ENCODE results near the gene WDR38. TPM values are rescaled to one million over a fixed set of nuclear protein-coding genes. Genes with fewer than 3 reads are reported as not detected.
A peak's percentile ranks its signal among the peaks of the same experiment; 100 is the strongest.

WDR38 gene
- polyA plus RNA-seq, 1 of the 3 experiments (the other 2 are of a cell fraction) = not detected

DNA sequence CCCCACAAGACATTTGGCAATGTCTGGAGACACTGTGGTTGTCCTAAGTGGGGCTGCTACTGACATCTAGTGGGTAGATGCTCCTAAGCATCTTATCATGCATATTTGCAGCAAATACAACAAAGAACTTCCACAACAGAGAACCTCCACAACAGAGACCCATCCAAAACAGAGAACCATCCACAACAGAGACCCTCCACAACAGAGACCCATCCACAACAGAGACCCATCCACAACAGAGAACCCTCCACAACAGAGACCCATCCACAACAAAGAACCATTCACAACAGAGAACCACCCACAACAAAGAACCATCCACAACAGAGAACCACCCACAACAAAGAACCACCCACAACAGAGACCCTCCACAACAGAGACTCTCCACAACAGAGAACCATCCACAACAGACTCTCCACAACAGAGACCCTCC is 41.5 kb downstream of the WDR38 start:
- H3F3A ChIP-seq (replicated peaks; ENCODE audit: insufficient read depth) = no peaks in the 10 kb centered on the region
- H2AFZ ChIP-seq (ENCODE audit: low read depth) = no peak overlapping the region
- peak; percentile 48 for TF ChIP-seq RAD21 (IDR thresholded peaks at IDR 0.05; ENCODE audit: low read length)
- TF ChIP-seq SMC3 (IDR thresholded peaks at IDR 0.05; ENCODE audit: low read depth, low read length) = peak; percentile 23; the same call in 1 of the 2 replicates
- TF ChIP-seq CHD2 (IDR thresholded peaks at IDR 0.05; ENCODE audit: low read length, partially characterized antibody) = no peak
- TF ChIP-seq, protein P1, sequence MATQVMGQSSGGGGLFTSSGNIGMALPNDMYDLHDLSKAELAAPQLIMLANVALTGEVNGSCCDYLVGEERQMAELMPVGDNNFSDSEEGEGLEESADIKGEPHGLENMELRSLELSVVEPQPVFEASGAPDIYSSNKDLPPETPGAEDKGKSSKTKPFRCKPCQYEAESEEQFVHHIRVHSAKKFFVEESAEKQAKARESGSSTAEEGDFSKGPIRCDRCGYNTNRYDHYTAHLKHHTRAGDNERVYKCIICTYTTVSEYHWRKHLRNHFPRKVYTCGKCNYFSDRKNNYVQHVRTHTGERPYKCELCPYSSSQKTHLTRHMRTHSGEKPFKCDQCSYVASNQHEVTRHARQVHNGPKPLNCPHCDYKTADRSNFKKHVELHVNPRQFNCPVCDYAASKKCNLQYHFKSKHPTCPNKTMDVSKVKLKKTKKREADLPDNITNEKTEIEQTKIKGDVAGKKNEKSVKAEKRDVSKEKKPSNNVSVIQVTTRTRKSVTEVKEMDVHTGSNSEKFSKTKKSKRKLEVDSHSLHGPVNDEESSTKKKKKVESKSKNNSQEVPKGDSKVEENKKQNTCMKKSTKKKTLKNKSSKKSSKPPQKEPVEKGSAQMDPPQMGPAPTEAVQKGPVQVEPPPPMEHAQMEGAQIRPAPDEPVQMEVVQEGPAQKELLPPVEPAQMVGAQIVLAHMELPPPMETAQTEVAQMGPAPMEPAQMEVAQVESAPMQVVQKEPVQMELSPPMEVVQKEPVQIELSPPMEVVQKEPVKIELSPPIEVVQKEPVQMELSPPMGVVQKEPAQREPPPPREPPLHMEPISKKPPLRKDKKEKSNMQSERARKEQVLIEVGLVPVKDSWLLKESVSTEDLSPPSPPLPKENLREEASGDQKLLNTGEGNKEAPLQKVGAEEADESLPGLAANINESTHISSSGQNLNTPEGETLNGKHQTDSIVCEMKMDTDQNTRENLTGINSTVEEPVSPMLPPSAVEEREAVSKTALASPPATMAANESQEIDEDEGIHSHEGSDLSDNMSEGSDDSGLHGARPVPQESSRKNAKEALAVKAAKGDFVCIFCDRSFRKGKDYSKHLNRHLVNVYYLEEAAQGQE (IDR thresholded peaks at IDR 0.05; ENCODE audit: low read depth, low read length) = no peak
- TF ChIP-seq GABPA (IDR thresholded peaks at IDR 0.05; ENCODE audit: low read depth) = no peak
- TF ChIP-seq, protein P2, sequence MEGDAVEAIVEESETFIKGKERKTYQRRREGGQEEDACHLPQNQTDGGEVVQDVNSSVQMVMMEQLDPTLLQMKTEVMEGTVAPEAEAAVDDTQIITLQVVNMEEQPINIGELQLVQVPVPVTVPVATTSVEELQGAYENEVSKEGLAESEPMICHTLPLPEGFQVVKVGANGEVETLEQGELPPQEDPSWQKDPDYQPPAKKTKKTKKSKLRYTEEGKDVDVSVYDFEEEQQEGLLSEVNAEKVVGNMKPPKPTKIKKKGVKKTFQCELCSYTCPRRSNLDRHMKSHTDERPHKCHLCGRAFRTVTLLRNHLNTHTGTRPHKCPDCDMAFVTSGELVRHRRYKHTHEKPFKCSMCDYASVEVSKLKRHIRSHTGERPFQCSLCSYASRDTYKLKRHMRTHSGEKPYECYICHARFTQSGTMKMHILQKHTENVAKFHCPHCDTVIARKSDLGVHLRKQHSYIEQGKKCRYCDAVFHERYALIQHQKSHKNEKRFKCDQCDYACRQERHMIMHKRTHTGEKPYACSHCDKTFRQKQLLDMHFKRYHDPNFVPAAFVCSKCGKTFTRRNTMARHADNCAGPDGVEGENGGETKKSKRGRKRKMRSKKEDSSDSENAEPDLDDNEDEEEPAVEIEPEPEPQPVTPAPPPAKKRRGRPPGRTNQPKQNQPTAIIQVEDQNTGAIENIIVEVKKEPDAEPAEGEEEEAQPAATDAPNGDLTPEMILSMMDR (IDR thresholded peaks at IDR 0.05) = peak; percentile 51
- POLR2A ChIA-PET = no interaction called here
- H3K9me2 ChIP-seq = no peaks in the 10 kb centered on the region
- H3K9me3 ChIP-seq = no peaks in the 10 kb centered on the region
- no peaks in the 10 kb centered on the region; the same call in 1 of the 2 replicates for H3K79me2 ChIP-seq (ENCODE audit: insufficient read depth)
- H3K27me3 ChIP-seq (ENCODE audit: insufficient read depth) = no peaks in the 10 kb centered on the region
- no peak overlapping the region for H3K9ac ChIP-seq
- no peak for DNase-seq
- H3K27ac ChIP-seq (ENCODE audit: low read depth in 2 of 2, low read length in 1 of 2) = no peak overlapping the region
- no peaks in the 10 kb centered on the region for H4K20me1 ChIP-seq (ENCODE audit: insufficient read depth)
- CTCF ChIA-PET = interaction anchor here (0.7 to 1.3 kb wide), 4 partner anchors 15 to 248 kb away, joined by 3 read pairs; partner anchors contain the start of gene SCAI
- H3K4me2 ChIP-seq = no peak overlapping the region
- H3K4me1 ChIP-seq (ENCODE audit: control insufficient read depth in 1 of 2, insufficient read depth in 2 of 2, low read depth in 1 of 2, low read length in 1 of 2) = no peaks in the 10 kb centered on the region
- H3K4me3 ChIP-seq (ENCODE audit: low read depth in 2 of 2, low read length in 1 of 2) = no peak overlapping the region
- peaks cover 33 to 40% of the 10 kb centered on the region in 2 experiments for H3K36me3 ChIP-seq (replicated peaks in 1 of 2; ENCODE audit: control insufficient read depth in 1 of 2, insufficient read depth in 2 of 2, low read length in 1 of 2)

DNA sequence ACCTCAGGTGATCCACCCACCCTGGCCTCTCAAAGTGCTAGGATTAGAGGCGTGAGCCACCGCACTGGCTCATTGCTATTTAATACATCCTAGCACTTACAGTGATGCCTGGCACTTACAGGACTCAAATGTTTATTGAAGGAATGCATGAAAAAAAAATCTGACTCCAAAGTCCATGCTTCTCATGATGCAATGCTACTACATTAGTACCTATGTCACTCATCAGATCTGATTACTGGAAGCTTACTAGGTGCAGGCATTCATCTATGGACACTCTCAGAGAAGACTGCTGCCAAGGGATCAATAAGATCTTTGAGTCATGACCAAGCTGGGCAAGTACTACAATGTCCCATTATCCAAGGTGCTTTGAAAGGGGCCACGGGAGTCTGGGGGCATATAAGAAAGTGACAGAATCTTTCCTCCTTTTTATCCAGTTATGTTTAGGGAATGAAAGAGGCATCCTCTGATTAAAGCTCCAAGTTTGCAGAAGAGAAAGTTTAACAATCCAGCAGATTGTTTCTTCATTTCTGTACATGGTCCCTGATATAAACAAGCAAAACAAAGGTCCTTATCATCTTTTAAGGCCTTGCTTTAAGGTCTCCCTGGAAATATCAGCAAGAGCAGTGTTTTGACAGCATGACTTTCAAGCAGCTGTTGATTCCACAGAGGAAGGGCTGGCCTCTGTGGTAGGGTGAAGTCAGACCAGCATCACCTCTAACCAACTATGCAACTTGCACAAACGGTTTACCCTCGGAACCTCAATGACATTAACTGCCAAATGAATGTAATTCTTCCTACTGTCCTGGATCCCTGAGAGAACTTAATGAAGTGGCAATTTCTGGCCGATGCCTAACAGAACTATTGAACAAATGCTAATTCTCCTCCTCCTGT is 44.6 kb downstream of the WDR38 start:
- H2AFZ ChIP-seq (ENCODE audit: low read depth) = no peak overlapping the region
- no peaks in the 10 kb centered on the region; the same call in 1 of the 2 replicates for H3K79me2 ChIP-seq (ENCODE audit: insufficient read depth)
- no peak for DNase-seq
- no peaks in the 10 kb centered on the region for H4K20me1 ChIP-seq (ENCODE audit: insufficient read depth)
- H3K9me3 ChIP-seq = no peaks in the 10 kb centered on the region
- H3K9me2 ChIP-seq = no peaks in the 10 kb centered on the region
- 92% methylated on average over 5 of the region's 6 CpGs for WGBS (ENCODE audit: low lambda C conversion rate)
- H3K36me3 ChIP-seq (replicated peaks in 1 of 2; ENCODE audit: control insufficient read depth in 1 of 2, insufficient read depth in 2 of 2, low read length in 1 of 2) = peaks cover 32 to 37% of the 10 kb centered on the region in 2 experiments
- no peak overlapping the region for H3K9ac ChIP-seq
- H3F3A ChIP-seq (replicated peaks; ENCODE audit: insufficient read depth) = peaks cover 10% of the 10 kb centered on the region
- no peak overlapping the region for H3K27ac ChIP-seq (ENCODE audit: low read depth in 2 of 2, low read length in 1 of 2)
- CTCF ChIA-PET = interaction anchor here (1.2 to 1.7 kb wide), 2 partner anchors 14 to 44 kb away, joined by 3 to 4 read pairs; partner anchors contain the start of gene WDR38
- no peak overlapping the region for H3K4me3 ChIP-seq (ENCODE audit: low read depth in 2 of 2, low read length in 1 of 2)
- no peak overlapping the region for H3K4me2 ChIP-seq
- POLR2A ChIA-PET = no interaction called here
- H3K4me1 ChIP-seq (ENCODE audit: control insufficient read depth in 1 of 2, insufficient read depth in 2 of 2, low read depth in 1 of 2, low read length in 1 of 2) = no peaks in the 10 kb centered on the region
- H3K27me3 ChIP-seq (ENCODE audit: insufficient read depth) = no peaks in the 10 kb centered on the region
- TF ChIP-seq, protein P3, sequence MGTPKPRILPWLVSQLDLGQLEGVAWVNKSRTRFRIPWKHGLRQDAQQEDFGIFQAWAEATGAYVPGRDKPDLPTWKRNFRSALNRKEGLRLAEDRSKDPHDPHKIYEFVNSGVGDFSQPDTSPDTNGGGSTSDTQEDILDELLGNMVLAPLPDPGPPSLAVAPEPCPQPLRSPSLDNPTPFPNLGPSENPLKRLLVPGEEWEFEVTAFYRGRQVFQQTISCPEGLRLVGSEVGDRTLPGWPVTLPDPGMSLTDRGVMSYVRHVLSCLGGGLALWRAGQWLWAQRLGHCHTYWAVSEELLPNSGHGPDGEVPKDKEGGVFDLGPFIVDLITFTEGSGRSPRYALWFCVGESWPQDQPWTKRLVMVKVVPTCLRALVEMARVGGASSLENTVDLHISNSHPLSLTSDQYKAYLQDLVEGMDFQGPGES (IDR thresholded peaks at IDR 0.05; ENCODE audit: low read depth, low read length) = no peak
- TF ChIP-seq GABPA (IDR thresholded peaks at IDR 0.05; ENCODE audit: low read depth) (no peak), ELF1 (IDR thresholded peaks at IDR 0.05) (no peak), JUND (IDR thresholded peaks at IDR 0.05) (no peak), MEF2A (IDR thresholded peaks at IDR 0.05; ENCODE audit: borderline replicate concordance, low read depth) (no peak), RFX5 (IDR thresholded peaks at IDR 0.05; ENCODE audit: low read length) (no peak), YY1 (IDR thresholded peaks at IDR 0.05; ENCODE audit: low read depth) (no peak), TCF12 (IDR thresholded peaks at IDR 0.05) (no peak)
- TF ChIP-seq, protein P4, sequence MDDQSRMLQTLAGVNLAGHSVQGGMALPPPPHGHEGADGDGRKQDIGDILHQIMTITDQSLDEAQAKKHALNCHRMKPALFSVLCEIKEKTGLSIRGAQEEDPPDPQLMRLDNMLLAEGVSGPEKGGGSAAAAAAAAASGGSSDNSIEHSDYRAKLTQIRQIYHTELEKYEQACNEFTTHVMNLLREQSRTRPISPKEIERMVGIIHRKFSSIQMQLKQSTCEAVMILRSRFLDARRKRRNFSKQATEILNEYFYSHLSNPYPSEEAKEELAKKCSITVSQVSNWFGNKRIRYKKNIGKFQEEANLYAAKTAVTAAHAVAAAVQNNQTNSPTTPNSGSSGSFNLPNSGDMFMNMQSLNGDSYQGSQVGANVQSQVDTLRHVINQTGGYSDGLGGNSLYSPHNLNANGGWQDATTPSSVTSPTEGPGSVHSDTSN (IDR thresholded peaks at IDR 0.05) = no peak
- TF ChIP-seq, protein P5, sequence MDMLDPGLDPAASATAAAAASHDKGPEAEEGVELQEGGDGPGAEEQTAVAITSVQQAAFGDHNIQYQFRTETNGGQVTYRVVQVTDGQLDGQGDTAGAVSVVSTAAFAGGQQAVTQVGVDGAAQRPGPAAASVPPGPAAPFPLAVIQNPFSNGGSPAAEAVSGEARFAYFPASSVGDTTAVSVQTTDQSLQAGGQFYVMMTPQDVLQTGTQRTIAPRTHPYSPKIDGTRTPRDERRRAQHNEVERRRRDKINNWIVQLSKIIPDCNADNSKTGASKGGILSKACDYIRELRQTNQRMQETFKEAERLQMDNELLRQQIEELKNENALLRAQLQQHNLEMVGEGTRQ (IDR thresholded peaks at IDR 0.05; ENCODE audit: borderline replicate concordance, low read depth, low read length) = no peak
